ENCODE data around the gene PIEZO2.

Gene PIEZO2

GRCh38 chr18:11113046-11113548 is 36.3 kb downstream of the PIEZO2 start:
- Histone ChIP-seq H3K36me3 (ENCODE audit: insufficient read depth, insufficient read length, low read length) (no peaks in the 10 kb centered on the region), H3K27me3 (ENCODE audit: insufficient read depth, insufficient read length) (no peaks in the 10 kb centered on the region), H3K9me3 (ENCODE audit: insufficient read depth, low read length) (no peaks in the 10 kb centered on the region), H3K4me3 (ENCODE audit: insufficient read length, low read depth) (no peak overlapping the region), H3K9ac (ENCODE audit: insufficient read length, low read depth) (no peak overlapping the region), H3K4me1 (ENCODE audit: insufficient read depth, insufficient read length) (no peaks in the 10 kb centered on the region)
- DNase-seq (ENCODE audit: low read depth, low spot score), result no peak
- TF ChIP-seq YY1 (IDR thresholded peaks at IDR 0.05; ENCODE audit: insufficient read depth, insufficient read length) (no peak), ZNF274 (IDR thresholded peaks at IDR 0.05; ENCODE audit: low read depth, low read length) (no peak), SUZ12 (IDR thresholded peaks at IDR 0.05; ENCODE audit: extremely low read depth, insufficient read depth, insufficient read length) (no peak)

DNA sequence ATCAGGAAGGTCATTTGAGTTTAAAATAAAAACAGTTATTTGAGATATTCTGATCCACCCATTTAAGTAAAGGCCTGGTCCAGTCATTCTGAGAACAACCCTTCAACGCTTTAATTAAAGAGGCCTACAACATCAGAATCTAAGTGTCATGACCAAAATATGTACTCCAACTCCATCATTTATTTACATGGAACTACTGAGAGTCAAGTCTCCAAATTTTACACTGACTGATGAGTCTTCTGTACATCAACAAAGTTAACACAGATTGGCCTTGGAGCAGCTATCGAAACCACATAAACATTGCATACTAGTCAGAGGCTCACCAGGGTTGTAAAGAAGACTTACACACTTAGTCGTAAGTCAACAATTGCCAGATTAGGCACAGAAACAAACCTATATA is 37.1 kb downstream of the PIEZO2 start:
- Histone ChIP-seq H3K4me3 (ENCODE audit: insufficient read length, low read depth) (no peak overlapping the region), H3K36me3 (ENCODE audit: insufficient read depth, insufficient read length, low read length) (no peaks in the 10 kb centered on the region), H3K9ac (ENCODE audit: insufficient read length, low read depth) (no peak overlapping the region), H3K9me3 (ENCODE audit: insufficient read depth, low read length) (no peaks in the 10 kb centered on the region), H3K4me1 (ENCODE audit: insufficient read depth, insufficient read length) (no peaks in the 10 kb centered on the region), H3K27me3 (ENCODE audit: insufficient read depth, insufficient read length) (no peaks in the 10 kb centered on the region)
- no peak for DNase-seq (ENCODE audit: low read depth, low spot score)
- TF ChIP-seq YY1 (IDR thresholded peaks at IDR 0.05; ENCODE audit: insufficient read depth, insufficient read length) (no peak), ZNF274 (IDR thresholded peaks at IDR 0.05; ENCODE audit: low read depth, low read length) (no peak), SUZ12 (IDR thresholded peaks at IDR 0.05; ENCODE audit: extremely low read depth, insufficient read depth, insufficient read length) (no peak)

DNA sequence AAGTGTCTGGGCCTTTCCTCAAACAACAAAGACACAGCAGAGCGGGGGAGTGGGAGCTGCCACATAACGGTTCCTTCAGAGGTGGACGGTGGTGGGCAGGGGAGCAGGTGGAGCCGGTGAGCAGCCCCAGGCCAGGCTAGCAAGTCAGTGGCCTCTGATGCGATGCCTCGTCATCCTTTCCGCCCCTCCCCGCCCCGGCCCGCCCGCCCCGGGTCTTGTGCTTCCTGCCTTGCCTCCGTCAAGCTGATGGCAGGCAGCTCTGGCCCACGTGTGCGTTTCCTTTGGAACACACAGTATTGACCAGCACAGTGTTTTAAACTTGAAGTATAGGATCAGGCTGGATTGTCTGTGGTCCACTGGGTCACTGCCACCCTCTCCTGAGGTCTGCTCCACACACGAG is 38.9 kb downstream of the PIEZO2 start:
- Histone ChIP-seq H3K36me3 (ENCODE audit: insufficient read depth, insufficient read length, low read length) (no peaks in the 10 kb centered on the region), H3K9ac (ENCODE audit: insufficient read length, low read depth) (no peak overlapping the region), H3K4me3 (ENCODE audit: insufficient read length, low read depth) (no peak overlapping the region), H3K9me3 (ENCODE audit: insufficient read depth, low read length) (no peaks in the 10 kb centered on the region), H3K4me1 (ENCODE audit: insufficient read depth, insufficient read length) (no peaks in the 10 kb centered on the region), H3K27me3 (ENCODE audit: insufficient read depth, insufficient read length) (no peaks in the 10 kb centered on the region)
- DNase-seq (ENCODE audit: low read depth, low spot score), result no peak
- TF ChIP-seq SUZ12 (IDR thresholded peaks at IDR 0.05; ENCODE audit: extremely low read depth, insufficient read depth, insufficient read length), result no peak
- no peak for TF ChIP-seq YY1 (IDR thresholded peaks at IDR 0.05; ENCODE audit: insufficient read depth, insufficient read length)
- TF ChIP-seq ZNF274 (IDR thresholded peaks at IDR 0.05; ENCODE audit: low read depth, low read length), result no peak

DNA sequence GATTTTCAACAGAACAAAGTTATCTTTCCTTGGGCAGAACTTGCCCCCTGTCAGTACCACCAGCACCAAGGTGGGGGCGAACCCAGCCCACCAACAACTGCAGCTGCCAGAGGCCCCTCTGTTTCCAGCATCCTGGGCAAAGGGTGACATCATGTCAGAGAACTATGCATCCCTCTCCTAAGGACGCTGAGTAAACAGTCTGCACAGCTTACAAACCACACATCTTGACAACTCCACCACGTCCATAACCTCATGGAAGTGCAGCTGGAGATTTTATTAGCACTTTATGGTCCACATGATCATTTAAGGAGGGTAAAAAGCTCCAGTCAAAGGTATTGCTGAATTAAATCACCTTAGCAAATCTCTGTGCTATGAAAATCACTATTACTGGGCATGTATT is 40.4 kb downstream of the PIEZO2 start:
- H3K9ac ChIP-seq (ENCODE audit: insufficient read length, low read depth), result no peak overlapping the region
- no peak overlapping the region for H3K4me3 ChIP-seq (ENCODE audit: insufficient read length, low read depth)
- H3K4me1 ChIP-seq (ENCODE audit: insufficient read depth, insufficient read length), result no peaks in the 10 kb centered on the region
- no peak for TF ChIP-seq ZNF274 (IDR thresholded peaks at IDR 0.05; ENCODE audit: low read depth, low read length)
- TF ChIP-seq SUZ12 (IDR thresholded peaks at IDR 0.05; ENCODE audit: extremely low read depth, insufficient read depth, insufficient read length), result no peak
- TF ChIP-seq YY1 (IDR thresholded peaks at IDR 0.05; ENCODE audit: insufficient read depth, insufficient read length), result no peak
- H3K9me3 ChIP-seq (ENCODE audit: insufficient read depth, low read length), result no peaks in the 10 kb centered on the region
- H3K36me3 ChIP-seq (ENCODE audit: insufficient read depth, insufficient read length, low read length), result no peaks in the 10 kb centered on the region
- H3K27me3 ChIP-seq (ENCODE audit: insufficient read depth, insufficient read length), result no peaks in the 10 kb centered on the region
- DNase-seq (ENCODE audit: low read depth, low spot score), result no peak

GRCh38 chr18:11106894-11107293 is 42.5 kb downstream of the PIEZO2 start:
- TF ChIP-seq YY1 (IDR thresholded peaks at IDR 0.05; ENCODE audit: insufficient read depth, insufficient read length) (no peak), SUZ12 (IDR thresholded peaks at IDR 0.05; ENCODE audit: extremely low read depth, insufficient read depth, insufficient read length) (no peak), ZNF274 (IDR thresholded peaks at IDR 0.05; ENCODE audit: low read depth, low read length) (no peak)
- no peaks in the 10 kb centered on the region for H3K27me3 ChIP-seq (ENCODE audit: insufficient read depth, insufficient read length)
- no peaks in the 10 kb centered on the region for H3K36me3 ChIP-seq (ENCODE audit: insufficient read depth, insufficient read length, low read length)
- no peaks in the 10 kb centered on the region for H3K9me3 ChIP-seq (ENCODE audit: insufficient read depth, low read length)
- peak overlapping the region; percentile 21 for H3K9ac ChIP-seq (ENCODE audit: insufficient read length, low read depth)
- no peaks in the 10 kb centered on the region for H3K4me1 ChIP-seq (ENCODE audit: insufficient read depth, insufficient read length)
- no peak for DNase-seq (ENCODE audit: low read depth, low spot score)
- H3K4me3 ChIP-seq (ENCODE audit: insufficient read length, low read depth), result no peak overlapping the region

- H3K36me3 ChIP-seq (ENCODE audit: insufficient read depth, insufficient read length, low read length), result no peaks in the 10 kb centered on the region
- H3K9ac ChIP-seq (ENCODE audit: insufficient read length, low read depth), result no peak overlapping the region
- H3K4me1 ChIP-seq (ENCODE audit: insufficient read depth, insufficient read length), result no peaks in the 10 kb centered on the region
- H3K9me3 ChIP-seq (ENCODE audit: insufficient read depth, low read length), result no peaks in the 10 kb centered on the region
- no peak overlapping the region for H3K4me3 ChIP-seq (ENCODE audit: insufficient read length, low read depth)
- TF ChIP-seq ZNF274 (IDR thresholded peaks at IDR 0.05; ENCODE audit: low read depth, low read length) (no peak), SUZ12 (IDR thresholded peaks at IDR 0.05; ENCODE audit: extremely low read depth, insufficient read depth, insufficient read length) (no peak), YY1 (IDR thresholded peaks at IDR 0.05; ENCODE audit: insufficient read depth, insufficient read length) (no peak)
- H3K27me3 ChIP-seq (ENCODE audit: insufficient read depth, insufficient read length), result no peaks in the 10 kb centered on the region
- no peak for DNase-seq (ENCODE audit: low read depth, low spot score)
Measured at GRCh38 chr18:11105463-11105862, 43.9 kb downstream of the PIEZO2 start.

GRCh38 chr18:11104307-11104706 is 45.1 kb downstream of the PIEZO2 start:
- Histone ChIP-seq H3K4me1 (ENCODE audit: insufficient read depth, insufficient read length) (no peaks in the 10 kb centered on the region), H3K27me3 (ENCODE audit: insufficient read depth, insufficient read length) (no peaks in the 10 kb centered on the region), H3K4me3 (ENCODE audit: insufficient read length, low read depth) (no peak overlapping the region), H3K9me3 (ENCODE audit: insufficient read depth, low read length) (no peaks in the 10 kb centered on the region), H3K36me3 (ENCODE audit: insufficient read depth, insufficient read length, low read length) (no peaks in the 10 kb centered on the region), H3K9ac (ENCODE audit: insufficient read length, low read depth) (no peak overlapping the region)
- DNase-seq (ENCODE audit: low read depth, low spot score), result no peak
- TF ChIP-seq YY1 (IDR thresholded peaks at IDR 0.05; ENCODE audit: insufficient read depth, insufficient read length), result no peak
- no peak for TF ChIP-seq ZNF274 (IDR thresholded peaks at IDR 0.05; ENCODE audit: low read depth, low read length)
- TF ChIP-seq SUZ12 (IDR thresholded peaks at IDR 0.05; ENCODE audit: extremely low read depth, insufficient read depth, insufficient read length), result no peak

Data from NT2/D1 (cell line).